Transverse colon (tissue), 4 donors: ENCODE measurements around the gene ANO7. TPM values are rescaled to one million over a fixed set of nuclear protein-coding genes. Genes with fewer than 3 reads are reported as not detected.

Source experiments
- DNase-seq: peaks from one replicate; pipeline ENCODE4 v3.0.0-alpha.2; 2019
- H3K27ac ChIP-seq, 4 donors: fragments of 200-600 bp; sonication (generic); 2 replicates each; pipeline ENCODE4 v1.5.1; 2016 to 2018; ENCODE audit warnings: inconsistent platforms in 4 of 4
- H3K27me3 ChIP-seq: fragments of 200-600 bp; sonication (generic); 2 replicates; pipeline ENCODE4 v1.5.1; 2017; ENCODE audit warnings: inconsistent platforms
- H3K36me3 ChIP-seq, 4 donors: fragments of 200-600 bp; sonication (generic); 2 replicates each; pipeline ENCODE4 v1.5.1; 2017 to 2019; ENCODE audit warnings: inconsistent platforms in 4 of 4
- H3K4me1 ChIP-seq, 4 donors: fragments of 200-600 bp; sonication (generic); 2 replicates each; pipeline ENCODE4 v1.5.1; 2017 to 2020; ENCODE audit warnings: inconsistent platforms in 4 of 4
- H3K4me3 ChIP-seq, 4 donors: fragments of 200-600 bp; sonication (generic); 1 replicate in 1 of 4; 2 replicates in 3 of 4; pipeline versions ENCODE4 v1.5.1 to v1.6.1; 2017 to 2019; ENCODE audit warnings: inconsistent platforms in 4 of 4
- H3K9me3 ChIP-seq, 2 donors: fragments of 200-600 bp; sonication (generic); 2 replicates each; pipeline ENCODE4 v1.5.1; 2017 to 2019; ENCODE audit warnings: inconsistent platforms in 2 of 2
- EP300 ChIP-seq: sonication (generic); formaldehyde crosslinking; IDR thresholded peaks from one replicate; pipeline ENCODE4 v1.6.1; 2017; ENCODE audit warnings: antibody characterized with exemption, low read depth
- POLR2A ChIP-seq: fragments of 450-650 bp; IDR thresholded peaks from one replicate; pipeline ENCODE4 v1.6.1; 2016; ENCODE audit warnings: antibody characterized with exemption, mild to moderate bottlenecking, moderate library complexity
- POLR2AphosphoS5 ChIP-seq, 3 donors: sonication (generic); formaldehyde crosslinking; IDR thresholded peaks; one replicate each; pipeline ENCODE4 v1.6.1; 2016; ENCODE audit warnings: antibody characterized with exemption in 3 of 3
- WGBS, 2 donors: methylation state at CpG; one replicate each; pipeline ENCODE4 v1.1.5; 2018; ENCODE audit warnings: low coverage in 1 of 2; 5-methylcytosine and 5-hydroxymethylcytosine counted together
- in situ Hi-C, 4 donors: fragments of 200-750 bp; cut with MboI; loops; one replicate each; pipeline versions ENCODE4 v1.15.0 to v1.15.1; 2017; ENCODE audit warnings: low sequenced_read_pairs in 3 of 4, low pct_ligation_motif_present in 1 of 4, low pct_unique_long_range_greater_than_20kb in 1 of 4
- intact Hi-C: fragments of 100-400 bp; cut with DNase I; formaldehyde crosslinking; loops from one replicate; pipeline ENCODE4 v1.15.1; 2023; ENCODE audit warnings: low total_unique reads
- total RNA-seq, 4 donors: library from RNA; depleted of rRNA; stranded (reverse); fragments of >200 nt; gene quantifications; one replicate each; pipeline ENCODE4 v1.1.0, GENCODE V29; 2016
- TF ChIP-seq, protein P1 (sequence below), 5 experiments: fragments of 200-600 bp in 3 of 5; fragments of 450-650 bp in 2 of 5; sonication (generic) in 3 of 5; IDR thresholded peaks; 1 replicate in 2 of 5; 2 replicates in 3 of 5; pipeline ENCODE4 v1.5.1; 2016 to 2017; ENCODE audit warnings: antibody characterized with exemption in 5 of 5, inconsistent platforms in 3 of 5, mild to moderate bottlenecking in 2 of 5, moderate library complexity in 1 of 5

ANO7 gene
- total RNA-seq, 4 donors from 2014 or later = 37.2 to 202 (median 71.0) TPM

DNA sequence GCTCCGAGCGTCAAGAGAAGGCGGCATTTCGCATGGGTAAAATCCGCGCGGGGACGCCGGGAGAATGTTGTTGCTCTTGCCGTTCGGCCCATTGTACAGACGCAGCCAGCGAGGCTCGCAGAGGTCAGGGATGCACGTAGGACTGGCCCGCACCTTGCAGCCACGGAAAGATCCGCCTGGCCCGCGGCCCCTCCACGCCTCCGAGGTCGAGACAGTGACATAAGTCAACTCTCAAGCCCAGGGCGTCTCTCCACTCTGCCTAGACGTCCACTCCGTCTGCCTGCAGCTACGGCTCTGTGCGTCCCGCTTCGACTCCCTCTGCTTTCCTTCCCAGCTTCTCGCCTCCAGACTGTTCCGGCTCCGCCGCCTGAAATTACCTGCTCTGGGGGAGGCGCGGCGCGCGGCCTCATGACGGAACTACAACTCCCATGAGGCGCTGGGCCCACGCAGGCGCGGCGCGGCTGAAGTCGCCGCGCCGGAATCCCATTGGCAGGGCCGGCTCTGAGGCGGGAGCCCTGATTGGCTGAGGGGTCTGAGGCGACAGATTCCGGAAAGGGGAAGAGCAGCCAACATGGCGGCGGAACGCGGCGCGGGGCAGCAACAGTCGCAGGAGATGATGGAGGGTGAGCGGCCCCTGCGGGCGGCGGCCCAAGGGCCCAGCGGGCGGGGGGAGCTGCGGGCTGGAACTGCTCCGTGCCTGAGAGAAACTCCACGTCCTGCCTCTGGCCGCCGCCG lies 38.4 kb upstream of the ANO7 start, which contains the start of gene PPP1R7:
PPP1R7 (plus strand) TSS at position 543 of the 735 bp plus-strand sequence; CDS start at position 572, 29 bp downstream.
- in situ Hi-C loops (no loop called here), intact Hi-C loops (no loop called here)
- DNase-seq = peak; percentile 96
- H3K36me3 ChIP-seq = no peaks in the 10 kb centered on the region
- 1% methylated on average over 65 of the region's 73 CpGs; no CpG with 5 or more reads in 1 of the 2 donors for WGBS, 2 donors
- H3K27me3 ChIP-seq = no peaks in the 10 kb centered on the region
- TF ChIP-seq POLR2A (peak; percentile 64), EP300 (no peak), POLR2AphosphoS5 (IDR thresholded peaks at IDR 0.05) (peak; percentile 64 to 77 (median 74))
- TF ChIP-seq, protein P1, sequence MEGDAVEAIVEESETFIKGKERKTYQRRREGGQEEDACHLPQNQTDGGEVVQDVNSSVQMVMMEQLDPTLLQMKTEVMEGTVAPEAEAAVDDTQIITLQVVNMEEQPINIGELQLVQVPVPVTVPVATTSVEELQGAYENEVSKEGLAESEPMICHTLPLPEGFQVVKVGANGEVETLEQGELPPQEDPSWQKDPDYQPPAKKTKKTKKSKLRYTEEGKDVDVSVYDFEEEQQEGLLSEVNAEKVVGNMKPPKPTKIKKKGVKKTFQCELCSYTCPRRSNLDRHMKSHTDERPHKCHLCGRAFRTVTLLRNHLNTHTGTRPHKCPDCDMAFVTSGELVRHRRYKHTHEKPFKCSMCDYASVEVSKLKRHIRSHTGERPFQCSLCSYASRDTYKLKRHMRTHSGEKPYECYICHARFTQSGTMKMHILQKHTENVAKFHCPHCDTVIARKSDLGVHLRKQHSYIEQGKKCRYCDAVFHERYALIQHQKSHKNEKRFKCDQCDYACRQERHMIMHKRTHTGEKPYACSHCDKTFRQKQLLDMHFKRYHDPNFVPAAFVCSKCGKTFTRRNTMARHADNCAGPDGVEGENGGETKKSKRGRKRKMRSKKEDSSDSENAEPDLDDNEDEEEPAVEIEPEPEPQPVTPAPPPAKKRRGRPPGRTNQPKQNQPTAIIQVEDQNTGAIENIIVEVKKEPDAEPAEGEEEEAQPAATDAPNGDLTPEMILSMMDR (IDR thresholded peaks at IDR 0.05) = peak in 2 of 5 experiments; percentile 14 to 26
- H3K4me3 ChIP-seq = peak within 1 kb of the TSS; percentile 76 to 96 (median 94)
- H3K27ac ChIP-seq = peak within 1 kb of the TSS; percentile 85 to 93 (median 87)
- H3K4me1 ChIP-seq = peaks cover 8 to 21% (median 20%) of the 10 kb centered on the region in 4 donors
- H3K9me3 ChIP-seq = no peaks in the 10 kb centered on the region

DNA sequence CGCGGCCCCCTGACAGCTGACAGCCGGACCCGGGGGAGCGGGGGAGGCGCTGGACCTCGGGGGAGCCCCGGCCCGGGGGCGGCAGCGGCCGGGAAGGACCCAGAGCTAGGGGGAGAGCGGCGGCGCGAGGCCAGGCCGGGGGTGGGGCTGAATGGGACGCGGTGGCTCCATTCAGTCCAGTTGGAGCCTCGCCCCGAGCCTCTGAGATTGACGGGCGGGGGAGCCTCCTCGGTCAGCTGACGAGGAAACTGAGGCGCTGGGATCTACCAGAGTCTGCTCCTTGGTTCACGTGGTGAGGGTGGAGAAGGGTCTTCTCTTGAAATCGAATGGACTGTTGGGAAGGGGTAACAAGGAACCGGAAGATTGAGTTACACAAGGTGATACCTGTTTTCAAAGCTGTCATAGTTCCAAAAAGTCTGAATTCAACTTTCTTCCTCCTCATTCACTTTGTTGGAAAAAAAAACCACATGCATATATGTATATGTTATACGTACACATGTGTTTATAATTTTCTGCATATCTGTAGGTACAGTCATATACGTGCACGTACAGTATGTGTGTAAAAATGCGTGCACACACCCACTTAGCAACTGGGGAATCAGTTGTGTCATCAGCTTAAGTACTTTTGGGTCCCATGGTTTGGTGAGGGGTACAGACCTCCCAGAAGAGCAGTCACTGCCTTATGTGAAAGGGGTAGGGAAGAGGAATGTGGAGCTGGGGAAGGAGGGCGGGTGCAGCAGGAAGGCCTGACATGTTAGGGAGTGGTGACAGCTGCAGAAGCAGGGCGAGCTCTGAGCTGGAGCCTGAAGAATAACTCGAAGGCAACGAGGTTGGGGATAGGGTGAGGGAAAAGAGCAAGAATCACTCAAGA lies 37.6 kb upstream of the ANO7 start:
- TF ChIP-seq EP300 (no peak), POLR2A (no peak), POLR2AphosphoS5 (IDR thresholded peaks at IDR 0.05) (no peak)
- TF ChIP-seq, protein P1 (IDR thresholded peaks at IDR 0.05) = no peak
- Histone ChIP-seq H3K4me1 (peaks cover 8 to 21% (median 20%) of the 10 kb centered on the region in 4 donors), H3K27me3 (no peaks in the 10 kb centered on the region), H3K4me3 (peak overlapping the region; percentile 76 to 96 (median 94)), H3K27ac (peak overlapping the region; percentile 85 to 93 (median 87)), H3K36me3 (no peaks in the 10 kb centered on the region), H3K9me3 (no peaks in the 10 kb centered on the region)
- peak; percentile 52 for DNase-seq
- in situ Hi-C loops = no loop called here
- intact Hi-C loops = no loop called here
- WGBS, 2 donors = 7 to 15% methylated on average over 8 to 26 of the region's 37 CpGs

DNA sequence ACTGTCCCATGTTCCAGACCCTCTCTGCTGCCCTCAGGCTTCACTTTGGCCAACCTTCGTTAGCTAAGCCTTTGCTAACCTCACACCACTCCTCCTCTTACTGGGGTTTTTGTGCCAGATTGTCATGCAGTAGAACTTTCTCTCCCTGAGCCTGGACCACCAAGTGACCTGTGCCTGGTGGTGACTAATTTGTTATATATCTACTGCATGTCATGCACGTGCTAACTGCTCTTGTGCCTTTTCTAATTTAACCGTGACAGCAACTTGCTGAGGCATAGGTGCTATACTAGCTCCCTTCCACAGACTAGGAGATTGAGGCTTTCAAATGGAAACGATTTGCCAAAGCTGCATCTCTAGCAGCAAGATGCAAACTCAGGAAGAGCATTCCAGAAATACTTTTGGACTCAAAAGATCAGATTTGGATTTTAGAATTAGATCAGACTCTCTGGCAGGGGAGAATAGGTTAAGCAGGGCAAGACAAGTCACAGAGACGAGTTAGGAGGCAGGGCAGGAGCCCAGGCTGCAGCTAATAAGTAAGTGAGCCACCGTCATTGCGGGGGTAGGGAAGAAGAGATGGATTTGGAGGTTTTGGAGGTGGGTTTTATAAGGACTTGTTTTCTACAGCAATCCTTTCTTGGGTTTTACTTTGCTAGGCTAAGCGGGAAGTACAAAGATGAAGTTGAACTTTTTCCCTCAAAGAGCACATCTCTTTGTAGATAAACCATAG lies 36.4 kb upstream of the ANO7 start:
- Histone ChIP-seq H3K36me3 (no peaks in the 10 kb centered on the region), H3K4me1 (peaks cover 8 to 21% (median 20%) of the 10 kb centered on the region in 4 donors), H3K9me3 (no peaks in the 10 kb centered on the region), H3K4me3 (no peak overlapping the region), H3K27ac (no peak overlapping the region), H3K27me3 (no peaks in the 10 kb centered on the region)
- DNase-seq = no peak
- TF ChIP-seq, protein P1 (IDR thresholded peaks at IDR 0.05) = no peak
- TF ChIP-seq POLR2AphosphoS5 (IDR thresholded peaks at IDR 0.05) = no peak
- no peak for TF ChIP-seq EP300
- no peak for TF ChIP-seq POLR2A
- 83 to 90% methylated on average over 6 to 8 of the region's 8 CpGs for WGBS, 2 donors
- intact Hi-C loops = no loop called here
- in situ Hi-C loops = no loop called here
